22Rv1 (cell line): ENCODE data around the gene AMD1.

ENCODE experiments used
- ZFX ChIP-seq: fragments of 450-650 bp; IDR thresholded peaks from 2 replicates; pipeline ENCODE4 v1.6.1; 2017; ENCODE audit warnings: antibody characterized with exemption, borderline replicate concordance
- TF ChIP-seq, protein P1 (sequence below): fragments of 450-650 bp; IDR thresholded peaks from 2 replicates; pipeline ENCODE4 v1.5.1; 2017; ENCODE audit warnings: mild to moderate bottlenecking

DNA sequence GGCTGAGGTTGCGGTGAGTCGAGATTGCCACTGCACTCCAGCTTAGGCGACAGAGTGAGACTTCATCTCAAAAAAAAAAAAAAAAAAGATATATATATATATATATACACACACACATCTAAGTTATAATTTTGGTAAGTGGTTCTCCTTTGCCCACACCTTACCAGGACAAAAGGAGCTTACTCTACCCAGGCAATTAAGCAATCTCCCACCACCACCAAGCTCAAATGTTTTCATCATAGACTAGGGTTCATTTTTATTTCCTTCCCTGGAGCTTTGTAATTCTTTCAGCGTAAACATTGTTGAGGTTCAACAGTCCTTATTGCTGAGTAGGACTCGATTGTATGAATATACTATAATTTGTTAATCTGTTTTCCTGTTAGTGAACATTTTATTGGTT, 23.5 kb downstream of the AMD1 start:
- TF ChIP-seq, protein P1, sequence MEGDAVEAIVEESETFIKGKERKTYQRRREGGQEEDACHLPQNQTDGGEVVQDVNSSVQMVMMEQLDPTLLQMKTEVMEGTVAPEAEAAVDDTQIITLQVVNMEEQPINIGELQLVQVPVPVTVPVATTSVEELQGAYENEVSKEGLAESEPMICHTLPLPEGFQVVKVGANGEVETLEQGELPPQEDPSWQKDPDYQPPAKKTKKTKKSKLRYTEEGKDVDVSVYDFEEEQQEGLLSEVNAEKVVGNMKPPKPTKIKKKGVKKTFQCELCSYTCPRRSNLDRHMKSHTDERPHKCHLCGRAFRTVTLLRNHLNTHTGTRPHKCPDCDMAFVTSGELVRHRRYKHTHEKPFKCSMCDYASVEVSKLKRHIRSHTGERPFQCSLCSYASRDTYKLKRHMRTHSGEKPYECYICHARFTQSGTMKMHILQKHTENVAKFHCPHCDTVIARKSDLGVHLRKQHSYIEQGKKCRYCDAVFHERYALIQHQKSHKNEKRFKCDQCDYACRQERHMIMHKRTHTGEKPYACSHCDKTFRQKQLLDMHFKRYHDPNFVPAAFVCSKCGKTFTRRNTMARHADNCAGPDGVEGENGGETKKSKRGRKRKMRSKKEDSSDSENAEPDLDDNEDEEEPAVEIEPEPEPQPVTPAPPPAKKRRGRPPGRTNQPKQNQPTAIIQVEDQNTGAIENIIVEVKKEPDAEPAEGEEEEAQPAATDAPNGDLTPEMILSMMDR: no peak
- TF ChIP-seq ZFX: no peak
